T-helper 1 cell treated with Interleukin-12 subunit alpha and Interleukin-12 subunit beta and Interleukin-4 antibody, amounts not matched to agents 30 ng/mL and 1 ng/mL, for 36 hours (primary cell): ENCODE results near the gene FBN1. TPM values are rescaled to one million over a fixed set of nuclear protein-coding genes. Genes with fewer than 3 reads are reported as not detected.

Experiments
- intact Hi-C: fragments of 100-400 bp; cut with micrococcal nuclease; formaldehyde crosslinking; loops from one replicate; pipeline ENCODE4 v1.15.1; 2024
- total RNA-seq: library from RNA; stranded (reverse); gene quantifications from 2 replicates; pipeline ENCODE4 v1.2.3, GENCODE V29; 2022

FBN1 gene
- total RNA-seq, 1 donor from 2014 or later: 1.1 TPM

DNA sequence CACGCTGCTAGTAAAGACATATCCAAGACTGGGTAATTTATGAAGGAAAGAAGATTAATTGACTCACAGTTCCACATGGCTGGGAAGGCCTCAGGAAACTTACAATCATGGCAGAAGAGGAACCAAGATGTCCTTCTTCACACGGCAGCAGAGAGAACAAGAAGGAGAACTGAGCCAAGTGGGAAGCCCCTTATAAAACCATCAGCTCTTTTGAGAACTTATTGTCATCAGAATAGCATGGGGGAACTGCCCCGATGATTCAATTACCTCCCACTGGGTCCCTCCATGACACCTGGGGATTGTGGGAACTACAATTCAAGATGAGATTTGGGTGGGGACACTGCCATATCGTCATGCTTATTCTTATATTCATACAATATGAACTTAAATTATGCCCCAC is 265.3 kb downstream of the FBN1 start:
- intact Hi-C loops: no loop called here

DNA sequence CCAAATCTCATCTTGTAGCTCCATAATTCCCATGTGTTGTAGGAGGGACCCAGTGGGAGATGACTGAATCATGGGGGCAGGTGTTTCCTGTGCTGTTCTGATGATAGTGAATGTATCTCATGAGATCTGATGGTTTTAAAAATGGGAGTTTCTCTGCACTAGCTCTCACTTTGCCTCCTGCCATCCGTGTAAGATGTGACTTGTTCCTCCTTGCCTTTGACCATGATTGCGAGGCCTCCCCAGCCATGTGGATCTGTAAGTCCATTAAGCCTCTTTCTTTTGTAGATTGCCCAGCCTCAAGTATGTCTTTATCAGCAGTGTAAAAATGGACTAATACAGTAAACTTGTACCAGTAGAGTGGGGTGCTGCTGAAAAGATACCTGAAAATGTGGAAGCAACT is 269.7 kb downstream of the FBN1 start:
- intact Hi-C loops: no loop called here

DNA sequence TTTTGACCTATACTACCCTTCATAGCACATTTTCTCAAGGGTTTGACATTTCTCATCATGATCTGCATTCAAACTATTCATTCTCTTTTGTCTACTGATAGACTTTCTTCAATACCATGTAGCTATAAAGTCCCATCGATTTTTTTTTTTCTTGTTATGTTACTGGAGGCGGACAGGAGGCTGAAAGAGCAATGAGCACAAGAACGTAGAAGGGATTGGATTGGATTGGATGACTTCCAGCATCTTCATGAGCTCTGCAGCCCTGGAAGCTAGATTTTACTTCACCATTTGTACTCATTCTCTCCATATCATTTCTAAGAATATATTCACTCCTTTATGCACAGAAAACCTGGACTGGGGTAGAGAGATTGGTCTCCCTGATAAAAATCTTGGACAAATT is 271.0 kb downstream of the FBN1 start:
- intact Hi-C loops: no loop called here

DNA sequence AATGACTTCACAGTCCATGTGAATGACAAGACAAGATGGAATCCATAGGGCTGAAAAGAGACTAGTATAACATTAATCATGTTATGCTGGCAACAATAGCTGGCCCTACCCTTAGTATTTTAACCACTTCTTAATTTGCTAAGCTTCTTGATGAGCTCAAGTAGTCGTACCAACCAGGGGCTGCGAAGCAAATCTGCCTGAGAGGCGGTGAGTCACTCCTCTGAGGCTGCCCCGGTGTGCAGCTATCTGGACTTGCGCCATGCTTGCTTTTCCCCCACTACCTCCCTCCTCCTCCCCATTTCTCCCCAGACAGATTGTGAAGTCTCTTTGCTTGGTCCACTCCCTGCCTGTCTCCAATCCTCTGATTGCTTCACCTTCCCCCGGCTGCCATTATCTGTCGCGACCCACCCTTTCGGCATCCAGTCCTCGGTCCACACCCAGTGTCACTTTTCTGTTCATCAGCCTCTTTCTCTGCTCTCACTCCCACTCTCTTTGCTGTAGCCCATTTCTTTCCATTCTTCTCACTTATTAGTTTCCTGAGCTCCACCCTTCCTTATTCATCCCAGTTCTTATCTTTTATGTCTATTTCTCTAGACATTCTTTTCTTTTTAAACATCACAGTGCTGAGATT is 271.6 kb downstream of the FBN1 start:
- intact Hi-C loops: no loop called here

DNA sequence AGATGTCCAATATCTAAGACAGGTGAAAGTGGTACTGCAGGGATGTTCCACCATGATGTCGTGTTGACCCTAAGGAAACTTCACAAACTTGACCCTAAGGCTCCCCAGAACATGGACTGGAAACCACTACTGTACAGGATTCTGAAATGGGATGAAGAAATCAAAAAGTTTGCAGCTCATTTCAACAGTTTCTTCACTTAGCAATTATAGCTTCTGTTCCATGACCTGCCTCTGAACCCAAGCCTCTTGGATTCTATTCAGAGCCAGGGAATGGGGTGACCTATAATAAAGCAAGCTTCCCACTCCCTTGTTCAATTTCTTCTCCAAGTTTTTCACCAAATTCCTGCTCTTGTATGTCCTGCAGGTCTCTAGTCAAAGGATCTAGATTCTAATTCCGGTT is 273.5 kb downstream of the FBN1 start:
- intact Hi-C loops: no loop called here

DNA sequence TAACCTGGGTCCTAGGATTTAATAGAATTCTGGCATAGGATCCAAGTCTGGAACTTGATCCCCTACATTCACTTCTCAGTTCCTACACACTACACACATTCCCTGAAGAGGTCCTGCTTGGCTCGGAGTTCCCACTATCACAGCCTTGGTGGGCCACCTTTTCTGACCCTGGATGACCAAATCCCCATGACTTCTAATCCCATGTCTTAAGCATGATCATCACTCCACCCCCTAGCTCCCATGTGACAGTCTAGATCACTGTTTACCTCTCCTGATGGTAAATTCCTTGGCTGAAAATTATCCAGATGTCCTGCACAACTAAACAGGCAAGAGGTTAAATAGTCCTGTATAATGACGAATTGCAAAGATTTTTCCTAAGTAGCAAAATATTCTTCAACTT is 274.0 kb downstream of the FBN1 start:
- intact Hi-C loops: no loop called here

DNA sequence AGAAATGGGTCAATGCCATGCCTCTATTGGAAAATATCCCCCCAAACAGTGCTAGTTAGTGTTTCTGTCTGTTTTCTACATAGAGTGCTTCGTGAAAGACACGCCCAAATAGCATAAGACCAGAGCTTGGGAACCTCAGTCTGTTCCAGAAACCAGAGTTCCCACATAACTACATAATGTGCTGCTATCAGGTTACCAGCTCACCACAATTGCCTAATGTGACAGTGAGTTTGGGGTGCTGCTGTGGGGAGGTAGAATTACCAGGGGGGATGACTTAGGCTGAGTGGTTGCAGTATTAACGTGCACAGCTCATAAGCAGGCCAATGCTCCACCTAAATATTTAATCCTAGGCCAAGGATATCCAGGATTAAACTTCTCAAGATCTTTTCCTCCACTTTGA is 275.0 kb downstream of the FBN1 start:
- intact Hi-C loops: no loop called here

DNA sequence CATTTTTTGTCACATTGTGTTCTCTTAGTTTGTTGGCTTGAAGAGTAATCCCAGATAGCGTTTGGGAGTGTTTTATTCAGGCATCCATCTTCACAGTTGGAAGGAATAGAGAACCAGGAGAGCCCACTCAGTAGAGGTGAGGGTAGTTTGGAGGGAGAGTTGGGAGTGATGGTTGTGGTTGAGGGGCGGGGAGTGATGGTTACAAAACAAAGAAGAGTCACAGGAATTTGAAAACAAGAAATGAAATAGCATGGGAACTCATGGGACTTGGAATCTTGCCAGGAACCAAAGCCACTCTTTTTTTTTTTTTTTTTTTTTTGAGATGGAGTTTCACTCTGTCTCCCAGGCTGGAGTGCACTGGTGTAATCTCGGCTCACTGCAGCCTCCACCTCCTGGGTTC is 278.0 kb downstream of the FBN1 start:
- intact Hi-C loops: no loop called here

DNA sequence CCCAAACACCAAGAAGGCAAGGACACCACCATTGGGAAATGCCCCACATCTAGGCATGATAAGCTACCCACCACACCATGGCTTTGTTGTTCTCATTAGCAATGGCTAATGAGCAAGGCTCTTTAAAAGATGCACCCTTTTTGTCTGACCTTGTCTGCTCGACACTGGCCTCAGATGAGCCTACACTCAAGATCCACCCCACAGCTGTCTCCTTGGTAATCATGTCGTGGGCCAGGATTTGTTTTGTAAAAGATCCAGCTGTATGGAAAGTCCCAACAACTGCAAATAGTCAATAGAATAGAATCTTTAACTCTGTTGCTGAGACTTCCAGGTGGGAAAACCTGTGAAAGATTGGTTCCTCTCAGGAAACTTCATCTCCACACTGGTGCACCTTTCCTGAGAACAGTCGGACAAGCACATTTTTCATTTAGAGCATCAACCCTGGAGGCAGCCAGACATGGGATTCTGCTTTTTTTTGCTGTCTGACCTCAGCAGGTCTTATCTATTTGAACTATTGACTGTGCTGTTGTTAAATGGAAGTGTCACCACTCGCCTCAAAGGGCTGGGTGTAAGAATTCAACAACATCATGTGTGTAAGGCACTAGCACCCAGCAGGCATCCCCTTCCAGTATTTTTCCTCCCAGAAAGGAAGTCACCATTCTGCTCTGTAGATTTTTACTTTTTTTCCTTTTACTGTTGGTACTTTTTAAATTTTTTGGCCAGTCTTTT is 278.8 kb downstream of the FBN1 start:
- intact Hi-C loops: no loop called here

DNA sequence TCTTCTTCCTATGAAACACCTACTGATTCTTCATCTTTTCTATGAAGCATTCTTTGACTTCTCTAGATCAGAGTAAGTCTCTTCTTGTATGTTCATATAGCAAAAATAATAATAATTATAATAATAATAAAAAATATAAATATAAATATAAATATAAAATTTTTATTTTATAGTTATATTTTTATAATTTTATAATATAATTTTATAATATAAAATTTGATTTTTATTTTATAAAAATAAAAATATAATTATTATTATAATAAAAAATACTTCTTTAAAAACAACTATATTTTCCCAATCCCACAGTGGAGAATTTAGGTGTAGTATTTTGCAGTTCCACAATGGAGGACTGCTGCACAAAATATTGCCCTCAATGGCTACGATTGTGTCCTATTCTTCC is 279.9 kb downstream of the FBN1 start:
- intact Hi-C loops: no loop called here

DNA sequence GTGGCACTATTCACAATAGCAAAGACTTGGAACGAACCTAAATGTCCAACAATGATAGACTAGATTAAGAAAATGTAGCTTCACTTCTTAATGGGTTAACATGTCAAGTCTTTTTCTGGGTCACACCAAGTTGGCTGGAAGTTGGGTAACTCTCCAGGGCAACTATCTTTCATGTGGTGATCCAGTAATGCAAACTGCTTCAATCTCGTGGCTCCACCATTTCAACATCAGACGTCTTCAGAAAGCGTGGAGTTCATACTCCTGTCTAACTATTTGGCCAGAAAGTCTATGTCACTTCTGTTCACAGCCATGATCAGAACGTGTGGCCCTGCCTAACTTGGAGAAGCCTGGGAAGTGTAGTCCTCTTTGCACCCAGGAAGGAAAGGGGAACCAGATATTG is 282.0 kb downstream of the FBN1 start:
- intact Hi-C loops: no loop called here

DNA sequence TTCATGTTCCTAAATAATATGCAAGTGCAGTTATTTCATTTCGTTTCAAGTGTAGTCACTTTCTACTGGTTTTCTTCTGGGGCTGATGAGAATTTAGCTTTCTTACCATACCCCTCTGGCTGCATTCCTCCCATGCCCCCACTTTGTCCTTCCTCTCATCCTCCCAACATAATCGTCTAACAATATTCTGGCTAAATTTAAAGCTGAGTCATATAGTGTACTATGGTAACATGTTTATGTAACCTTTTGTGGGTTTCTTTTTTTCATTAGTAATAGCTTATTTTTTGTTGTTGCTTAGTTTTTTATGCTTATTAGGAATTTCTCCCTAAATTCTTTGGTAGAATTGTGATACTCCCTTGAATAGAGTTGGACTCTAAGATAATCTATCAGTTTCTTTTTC is 283.8 kb downstream of the FBN1 start:
- intact Hi-C loops: no loop called here

DNA sequence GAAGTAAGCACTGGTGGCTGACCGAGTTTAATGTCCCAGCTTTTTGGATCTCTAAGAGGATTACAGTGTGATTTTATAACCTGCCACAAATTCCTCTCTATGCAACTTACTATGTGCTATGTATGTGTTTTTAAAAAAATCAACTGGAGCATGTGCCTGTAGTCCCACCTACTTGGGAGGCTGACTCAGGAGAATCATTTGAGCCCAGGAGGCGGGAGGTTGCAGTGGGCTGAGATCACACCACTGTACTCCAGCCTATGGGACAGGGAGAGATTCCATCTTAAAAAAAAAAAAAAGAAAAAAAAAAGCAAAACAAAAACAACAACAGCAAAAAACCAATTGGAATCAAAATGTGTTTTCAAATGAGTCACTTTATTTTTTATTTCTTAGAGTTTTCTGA is 284.7 kb downstream of the FBN1 start:
- intact Hi-C loops: no loop called here

Other genes with a start within 250 kb of the FBN1 start
- 21.4 and 25.0 TPM in 2 replicates for gene CEP152, start 165.4 kb upstream of the FBN1 start, total RNA-seq
- gene EID1, start 232.4 kb upstream of the FBN1 start, total RNA-seq: 83.5 and 88.1 TPM in 2 replicates